ENCODE measurements around the gene ZBTB42. TPM values are rescaled to one million over a fixed set of nuclear protein-coding genes. Genes with fewer than 3 reads are reported as not detected.

The ZBTB42 gene
- total RNA-seq, 1 donor from 2014 or later, result 6.0 TPM

- Mint-ChIP-seq H3K4me1 (ENCODE audit: low read depth, unreplicated experiment) (peaks cover 14% of the 10 kb centered on the region), H3K4me3 (ENCODE audit: unreplicated experiment) (no peak overlapping the region), H3K9me3 (ENCODE audit: unreplicated experiment) (peaks cover 9% of the 10 kb centered on the region), H3K36me3 (ENCODE audit: unreplicated experiment) (no peaks in the 10 kb centered on the region), H3K27me3 (ENCODE audit: unreplicated experiment) (peaks cover 9% of the 10 kb centered on the region), H3K27ac (ENCODE audit: unreplicated experiment) (peak overlapping the region; percentile 15)
- TF ChIP-seq CTCF (IDR thresholded peaks at IDR 0.05; ENCODE audit: partially characterized antibody, unreplicated experiment), result no peak
- DNase-seq, result peak; percentile 27
Measured at GRCh38 chr14:104804481-104805325, 3.8 kb downstream of the ZBTB42 start.

- no peaks in the 10 kb centered on the region for H3K36me3 Mint-ChIP-seq (ENCODE audit: unreplicated experiment)
- no peak overlapping the region for H3K4me3 Mint-ChIP-seq (ENCODE audit: unreplicated experiment)
Measured at GRCh38 chr14:104805326-104805678, 4.4 kb downstream of the ZBTB42 start.

GRCh38 chr14:104805941-104806624 lies 5.2 kb downstream of the ZBTB42 start:
- no peak overlapping the region for H3K27ac Mint-ChIP-seq (ENCODE audit: unreplicated experiment)
- DNase-seq, result peak; percentile 16
- H3K27me3 Mint-ChIP-seq (ENCODE audit: unreplicated experiment), result peaks cover 6% of the 10 kb centered on the region
- no peak overlapping the region for H3K4me3 Mint-ChIP-seq (ENCODE audit: unreplicated experiment)
- H3K36me3 Mint-ChIP-seq (ENCODE audit: unreplicated experiment), result no peaks in the 10 kb centered on the region
- H3K4me1 Mint-ChIP-seq (ENCODE audit: low read depth, unreplicated experiment), result peaks cover 12% of the 10 kb centered on the region
- no peak for TF ChIP-seq CTCF (IDR thresholded peaks at IDR 0.05; ENCODE audit: partially characterized antibody, unreplicated experiment)
- H3K9me3 Mint-ChIP-seq (ENCODE audit: unreplicated experiment), result peaks cover 6% of the 10 kb centered on the region

More at GRCh38 chr14:104805326-104805678, 4.4 kb downstream of the ZBTB42 start:
- H3K27ac Mint-ChIP-seq (ENCODE audit: unreplicated experiment), result no peak overlapping the region
- H3K27me3 Mint-ChIP-seq (ENCODE audit: unreplicated experiment), result peaks cover 6% of the 10 kb centered on the region
- TF ChIP-seq CTCF (IDR thresholded peaks at IDR 0.05; ENCODE audit: partially characterized antibody, unreplicated experiment), result no peak
- H3K9me3 Mint-ChIP-seq (ENCODE audit: unreplicated experiment), result peaks cover 6% of the 10 kb centered on the region
- peaks cover 12% of the 10 kb centered on the region for H3K4me1 Mint-ChIP-seq (ENCODE audit: low read depth, unreplicated experiment)
- no peak for DNase-seq

- H3K4me3 Mint-ChIP-seq (ENCODE audit: unreplicated experiment), result no peak overlapping the region
- H3K9me3 Mint-ChIP-seq (ENCODE audit: unreplicated experiment), result peaks cover 6% of the 10 kb centered on the region
Measured at GRCh38 chr14:104806625-104807465, 5.9 kb downstream of the ZBTB42 start.

More at GRCh38 chr14:104806625-104807465, 5.9 kb downstream of the ZBTB42 start:
- Mint-ChIP-seq H3K36me3 (ENCODE audit: unreplicated experiment) (no peaks in the 10 kb centered on the region), H3K27me3 (ENCODE audit: unreplicated experiment) (peaks cover 6% of the 10 kb centered on the region), H3K4me1 (ENCODE audit: low read depth, unreplicated experiment) (peaks cover 12% of the 10 kb centered on the region), H3K27ac (ENCODE audit: unreplicated experiment) (no peak overlapping the region)
- no peak for TF ChIP-seq CTCF (IDR thresholded peaks at IDR 0.05; ENCODE audit: partially characterized antibody, unreplicated experiment)
- DNase-seq, result no peak

Data from glutamatergic neuron (in vitro differentiated cells).